ENCODE data around the gene RPN2. TPM values are rescaled to one million over a fixed set of nuclear protein-coding genes. Genes with fewer than 3 reads are reported as not detected.

Gene RPN2
- total and polyA plus RNA-seq, 9 of the 15 experiments (the other 6 are each of a cell fraction or from before 2014, with no cell fraction given): 168 to 548 (median 325) TPM

- TF ChIP-seq ATF6 (CRISPR knock-in tag; IDR thresholded peaks at IDR 0.05): no peak
- no peak for TF ChIP-seq ZBTB2 (IDR thresholded peaks at IDR 0.05)
- TF ChIP-seq GABPA (tag; conservative IDR thresholded peaks at IDR 0.05; ENCODE audit: low read depth): peak; percentile 94
- no peak for TF ChIP-seq USF2 (CRISPR knock-in tag; IDR thresholded peaks at IDR 0.05)
- no peak for TF ChIP-seq ZNF133 (CRISPR knock-in tag; IDR thresholded peaks at IDR 0.05)
- no peak for TF ChIP-seq RNF219 (CRISPR knock-in tag; IDR thresholded peaks at IDR 0.05)
- no peak for TF ChIP-seq MLX (CRISPR knock-in tag; conservative IDR thresholded peaks at IDR 0.05)
- no peak for TF ChIP-seq THRB (CRISPR knock-in tag; conservative IDR thresholded peaks at IDR 0.05)
- TF ChIP-seq XRCC3 (IDR thresholded peaks at IDR 0.05): no peak
- TF ChIP-seq BRCA1 (IDR thresholded peaks at IDR 0.05): no peak
- TF ChIP-seq BRCA1 (CRISPR knock-in tag; IDR thresholded peaks at IDR 0.05): 0 out of 2 replicates have a peak, but pooled peaks have one; percentile 27
- TF ChIP-seq FOXP4 (CRISPR knock-in tag; IDR thresholded peaks at IDR 0.05; ENCODE audit: borderline replicate concordance): no peak
- no peak for TF ChIP-seq TEAD4 (IDR thresholded peaks at IDR 0.05; ENCODE audit: low read length)
- TF ChIP-seq TEAD4 (CRISPR knock-in tag; IDR thresholded peaks at IDR 0.05; ENCODE audit: borderline replicate concordance): no peak
These were observed at the start of gene RPN2, which contains the start of gene MROH8 (continued) for GRCh38 chr20:37178839-37179682.
